GM19328 (cell line): Measurements from ENCODE around the gene LCK.

ENCODE experiments used
- ATAC-seq: cut with Tn5 transposase; IDR thresholded peaks from one replicate; pipeline ENCODE4 v1.9.1; 2021; ENCODE audit warnings: mild to moderate bottlenecking, moderate library complexity; ENCODE audit not compliant: unreplicated experiment

LCK gene

GRCh38 chr1:32316903-32317277 lies 65.8 kb downstream of the LCK start:
- no peak for ATAC-seq

- no peak for ATAC-seq
Measured at GRCh38 chr1:32318127-32318869, 67.2 kb downstream of the LCK start.

- ATAC-seq: no peak
Measured at GRCh38 chr1:32321712-32322291, 70.7 kb downstream of the LCK start.

- no peak for ATAC-seq
Measured at GRCh38 chr1:32327204-32327603, 76.1 kb downstream of the LCK start.

GRCh38 chr1:32329931-32330466 lies 78.9 kb downstream of the LCK start:
- ATAC-seq: no peak

- ATAC-seq: no peak
Measured at GRCh38 chr1:32330558-32331151, 79.6 kb downstream of the LCK start.

GRCh38 chr1:32331549-32331948 lies 80.5 kb downstream of the LCK start:
- no peak for ATAC-seq

- ATAC-seq: no peak
Measured at GRCh38 chr1:32332290-32333079, 81.4 kb downstream of the LCK start.

- ATAC-seq: no peak
Measured at GRCh38 chr1:32333251-32333963, 82.3 kb downstream of the LCK start.

- ATAC-seq: no peak
Measured at GRCh38 chr1:32334274-32334861, 83.3 kb downstream of the LCK start.

GRCh38 chr1:32334864-32335534 lies 83.9 kb downstream of the LCK start:
- no peak for ATAC-seq

GRCh38 chr1:32335535-32335789 lies 84.4 kb downstream of the LCK start:
- no peak for ATAC-seq
